Left ventricle myocardium superior (tissue), 1 donor: ENCODE results near the gene TRPC4. TPM values are rescaled to one million over a fixed set of nuclear protein-coding genes. Genes with fewer than 3 reads are reported as not detected.
"Not testable (repeated sequence)": the region's sequence is repeated elsewhere in the genome, so short reads cannot be mapped to it uniquely, and the experiment has no call there.

Experiments
- ATAC-seq: fragments of 200-7000 bp; cut with Tn5 transposase; one replicate; pipeline ENCODE4 v1.9.1; 2020; ENCODE audit warnings: mild to moderate bottlenecking, moderate library complexity
- DNase-seq: peaks from one replicate; pipeline ENCODE4 v3.0.0-alpha.2; 2020
- intact Hi-C: fragments of 100-400 bp; cut with micrococcal nuclease; formaldehyde crosslinking; loops from one replicate; pipeline ENCODE4 v1.11.0; 2022
- total RNA-seq: library from RNA; stranded (reverse); fragmentation: NEBNext Ultra II Directional; extraction: Animal tissue kit (Norgen Biotek cat#: 25700); gene quantifications from one replicate; pipeline ENCODE4 v1.2.1, GENCODE V29; 2021
- donor health status: DM: no; HTN: yes; CAD: no; lungs with severe emphysema.

The TRPC4 gene
- total RNA-seq, 1 donor from 2014 or later = 5.6 TPM

DNA sequence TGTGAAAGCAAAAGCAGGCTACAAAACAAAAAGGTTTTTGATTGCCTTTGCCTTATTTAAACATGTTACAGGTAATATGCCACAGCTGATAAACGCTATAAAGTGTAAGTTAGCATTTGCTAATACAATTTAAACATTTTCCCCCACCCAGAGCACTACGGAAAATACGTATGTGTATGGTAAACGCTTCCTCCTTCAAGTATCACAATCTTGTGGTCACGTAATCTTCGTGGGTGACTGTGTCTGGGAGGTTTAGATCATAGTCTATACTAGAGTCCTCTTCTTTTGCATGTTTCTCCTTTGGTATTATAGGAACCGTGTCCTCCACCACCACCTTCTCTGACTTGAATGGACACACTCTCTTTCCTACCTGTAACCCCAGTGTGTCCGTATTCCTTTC lies 232.9 kb downstream of the TRPC4 start:
- DNase-seq (no peak), ATAC-seq (no peak)
- intact Hi-C loops = no loop called here

DNA sequence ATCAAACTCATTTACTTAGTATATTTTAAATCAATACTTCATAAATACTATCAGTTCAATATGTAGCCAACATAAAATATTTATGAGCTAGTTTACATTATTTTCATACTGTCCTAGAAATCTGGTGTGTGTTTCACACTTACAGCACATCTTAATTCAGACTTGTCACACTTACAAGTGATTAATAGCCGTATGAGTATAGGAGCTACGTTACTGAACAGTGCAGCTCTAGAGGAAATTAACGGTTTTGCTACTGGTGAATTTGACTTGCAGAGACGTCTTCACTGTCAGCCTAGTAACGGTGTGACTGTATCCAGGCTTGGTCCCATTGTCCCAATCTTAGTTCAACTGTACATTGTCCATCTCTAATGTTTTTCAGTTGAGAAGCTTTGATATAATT lies 237.3 kb downstream of the TRPC4 start:
- intact Hi-C loops = no loop called here
- ATAC-seq (no peak), DNase-seq (no peak)

DNA sequence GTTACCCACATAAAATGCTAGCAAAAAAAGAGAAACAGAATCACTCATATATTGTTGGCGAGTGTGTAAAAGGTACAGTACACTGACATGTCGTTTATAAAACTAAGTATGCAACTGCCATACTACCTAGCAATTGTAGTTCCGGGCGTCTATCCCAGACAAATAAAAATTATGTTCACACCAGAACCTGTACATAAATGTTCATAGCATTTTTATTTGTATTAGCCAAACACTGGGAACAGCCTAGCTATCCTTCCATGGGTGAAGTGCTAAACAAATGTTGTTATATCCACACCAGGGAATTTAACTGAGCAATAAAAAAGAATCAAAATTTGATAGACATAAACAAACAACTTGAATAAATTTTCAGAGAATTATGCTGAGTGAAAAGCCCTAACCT lies 242.1 kb downstream of the TRPC4 start:
- ATAC-seq (no peak), DNase-seq (no peak)
- intact Hi-C loops = no loop called here

DNA sequence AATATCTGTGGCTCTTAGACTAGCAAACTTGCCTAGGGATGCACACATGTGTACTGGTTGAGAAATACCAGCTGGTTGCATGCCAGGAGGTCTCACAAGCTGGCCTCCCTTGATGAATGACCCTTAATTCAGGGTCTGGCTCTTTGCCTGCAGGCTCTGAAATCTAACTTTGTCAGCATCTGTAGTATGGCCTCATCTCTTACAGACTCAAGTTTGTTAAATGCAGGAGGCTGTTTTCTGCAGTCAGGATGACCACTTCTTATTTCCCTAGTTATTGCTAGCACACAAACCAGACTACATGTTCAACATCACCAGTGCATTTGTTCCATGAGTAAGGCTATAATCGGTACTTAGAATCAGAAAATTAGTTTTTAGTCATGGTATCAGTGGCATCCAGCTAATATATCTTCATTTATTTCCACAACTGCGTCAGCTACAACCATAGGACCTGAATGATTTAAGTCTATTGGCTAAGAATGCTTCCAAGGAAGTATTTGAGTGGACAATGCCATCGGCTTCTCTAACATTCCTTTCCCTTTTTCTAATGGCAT lies 247.7 kb downstream of the TRPC4 start:
- DNase-seq = no peak
- intact Hi-C loops = no loop called here
- ATAC-seq = no peak

DNA sequence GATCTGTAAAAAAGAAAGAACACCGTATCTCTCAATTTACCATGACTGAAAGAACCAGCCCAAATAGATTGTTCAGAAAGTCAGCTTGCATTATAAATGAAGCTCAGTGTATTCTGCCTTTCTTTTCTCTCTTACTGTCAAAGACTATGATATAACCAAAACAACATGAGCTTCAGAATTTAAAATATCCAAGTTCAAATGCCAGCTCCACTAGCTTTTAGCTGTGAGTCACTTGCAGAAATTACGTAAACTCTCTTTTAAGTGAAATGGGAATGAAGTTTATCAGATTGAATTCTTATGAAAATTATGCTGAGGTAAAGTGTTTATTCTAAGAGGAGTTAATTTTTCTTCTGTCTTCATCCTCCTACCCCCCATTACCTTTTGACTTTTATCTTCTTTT lies 251.0 kb downstream of the TRPC4 start:
- intact Hi-C loops = no loop called here
- no peak for DNase-seq

DNA sequence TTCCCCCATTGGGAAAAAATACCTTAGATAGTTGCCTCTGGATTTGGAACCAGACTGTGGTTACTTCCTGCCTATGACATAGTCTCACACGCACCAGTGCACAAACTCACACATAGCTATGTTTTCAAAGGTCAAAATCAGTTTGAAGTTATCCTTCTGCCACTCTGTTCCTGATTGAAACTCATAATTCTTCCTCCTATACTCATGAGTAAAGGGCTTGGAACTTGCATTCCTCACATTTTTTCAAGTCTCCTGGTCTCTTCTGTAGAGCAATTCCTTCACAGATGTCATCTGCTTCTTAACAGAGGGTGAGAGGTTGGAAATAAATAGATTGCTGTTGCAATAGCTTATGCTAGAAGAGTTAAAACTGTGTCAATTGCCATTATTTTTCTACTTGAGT lies 252.4 kb downstream of the TRPC4 start:
- intact Hi-C loops = no loop called here
- DNase-seq (no peak), ATAC-seq (no peak)

More for the DNA sequence above, 251.0 kb downstream of the TRPC4 start:
- no peak for ATAC-seq

DNA sequence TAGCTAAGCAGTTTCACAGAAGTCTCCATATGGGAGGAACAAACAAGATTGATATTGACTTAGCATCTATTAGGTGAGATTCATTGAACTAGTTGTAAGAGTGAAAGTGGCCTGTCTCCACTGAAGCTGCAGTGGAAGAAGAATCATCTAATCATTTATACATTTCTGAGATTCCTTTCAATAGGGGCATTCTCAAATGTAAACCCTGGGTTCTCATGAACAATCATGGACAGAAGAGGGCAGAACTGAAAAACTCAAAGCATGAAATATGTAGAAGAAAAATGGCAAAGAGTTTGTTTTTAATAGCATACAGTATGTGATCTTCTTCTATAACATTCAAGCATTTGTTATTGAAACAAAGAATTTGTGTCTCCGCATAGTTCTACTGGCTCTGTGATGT lies 253.4 kb downstream of the TRPC4 start:
- ATAC-seq = no peak
- intact Hi-C loops = no loop called here
- no peak for DNase-seq

DNA sequence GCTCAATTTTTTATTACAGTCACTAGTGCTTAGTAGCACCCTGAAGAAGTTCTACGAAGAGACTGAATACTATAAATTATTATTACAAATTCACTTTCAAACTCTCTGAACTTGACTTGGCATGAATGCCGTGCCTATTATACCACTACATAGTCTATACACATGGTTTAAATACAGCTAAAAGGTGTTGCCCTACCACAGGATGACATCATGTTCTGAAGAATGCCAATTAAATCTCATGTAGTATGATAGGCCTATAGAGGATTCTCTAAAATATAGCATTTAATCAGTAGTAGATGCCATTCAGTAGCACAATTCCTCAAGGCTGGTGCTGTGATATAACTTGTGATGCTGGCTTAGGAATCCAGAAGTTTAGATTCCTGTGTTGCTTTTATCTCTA lies 254.3 kb downstream of the TRPC4 start:
- no peak for ATAC-seq
- intact Hi-C loops = no loop called here
- DNase-seq = no peak

DNA sequence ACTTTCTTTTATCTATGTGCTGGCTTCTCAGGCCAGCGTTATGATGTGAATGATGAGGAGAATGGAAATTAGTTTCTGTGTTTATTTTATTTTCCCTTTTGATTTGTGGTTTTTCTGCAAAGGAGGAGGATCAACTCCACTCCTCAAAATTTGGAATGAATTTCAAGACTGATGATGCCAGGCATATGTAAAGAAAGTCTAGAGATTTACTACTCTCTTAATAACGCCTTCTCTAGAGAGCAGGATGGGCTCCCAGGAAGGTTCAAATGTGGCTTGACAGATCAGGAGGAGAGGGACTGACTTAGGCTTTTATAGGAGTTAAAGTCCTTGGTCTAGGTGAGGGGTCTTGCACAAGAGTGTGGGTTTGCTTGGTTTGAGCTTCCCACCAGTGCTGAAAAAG lies 255.9 kb downstream of the TRPC4 start:
- DNase-seq (no peak), ATAC-seq (no peak)
- intact Hi-C loops = no loop called here

DNA sequence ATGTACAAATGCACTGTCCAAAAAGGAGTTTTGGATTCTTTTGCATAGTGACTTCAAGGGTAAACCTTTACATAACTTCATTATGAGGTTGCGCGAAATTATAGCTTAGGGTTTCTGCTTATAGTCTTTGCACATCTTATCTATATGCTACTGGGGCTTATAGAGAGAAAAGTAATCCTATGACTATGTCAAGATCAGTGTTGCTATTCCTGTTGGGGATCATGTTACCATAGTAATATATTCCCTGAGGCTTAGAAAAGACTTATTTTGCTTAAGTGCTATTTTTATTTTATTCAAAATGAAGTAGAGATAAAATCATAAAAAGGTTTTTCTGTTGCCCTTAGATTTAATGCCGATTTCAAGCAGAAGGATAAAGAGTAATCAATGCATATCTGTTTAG lies 256.3 kb downstream of the TRPC4 start:
- ATAC-seq = no peak
- DNase-seq = no peak
- intact Hi-C loops = no loop called here

DNA sequence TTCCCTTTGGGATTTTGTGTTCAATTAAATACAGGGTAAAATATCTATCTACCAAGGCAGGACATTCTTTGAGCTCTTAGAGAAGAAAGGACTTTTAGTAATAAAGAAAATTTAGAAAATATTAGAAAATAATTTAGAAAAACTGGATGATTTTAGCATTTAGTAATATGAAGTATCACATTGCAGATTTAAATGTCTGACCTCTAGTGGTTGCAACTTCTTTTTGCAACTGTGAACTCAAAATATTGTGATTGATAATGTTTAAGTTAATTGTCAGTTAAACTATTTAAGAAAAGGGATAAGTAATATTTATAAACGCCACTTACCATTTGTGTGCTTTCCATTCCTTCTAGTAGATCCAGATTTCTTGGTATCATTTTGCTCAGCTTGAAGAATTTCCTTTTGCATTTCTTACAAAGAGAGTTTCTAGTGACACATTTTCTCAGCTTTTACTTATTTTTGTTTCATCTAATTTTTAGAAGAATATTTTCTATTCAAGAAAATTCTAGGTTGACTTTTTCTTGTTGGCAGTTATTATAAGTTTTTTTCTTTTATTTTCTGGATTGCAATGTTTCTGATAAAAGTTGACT lies 260.7 kb downstream of the TRPC4 start:
- intact Hi-C loops = no loop called here
- DNase-seq (no peak), ATAC-seq (no peak)

DNA sequence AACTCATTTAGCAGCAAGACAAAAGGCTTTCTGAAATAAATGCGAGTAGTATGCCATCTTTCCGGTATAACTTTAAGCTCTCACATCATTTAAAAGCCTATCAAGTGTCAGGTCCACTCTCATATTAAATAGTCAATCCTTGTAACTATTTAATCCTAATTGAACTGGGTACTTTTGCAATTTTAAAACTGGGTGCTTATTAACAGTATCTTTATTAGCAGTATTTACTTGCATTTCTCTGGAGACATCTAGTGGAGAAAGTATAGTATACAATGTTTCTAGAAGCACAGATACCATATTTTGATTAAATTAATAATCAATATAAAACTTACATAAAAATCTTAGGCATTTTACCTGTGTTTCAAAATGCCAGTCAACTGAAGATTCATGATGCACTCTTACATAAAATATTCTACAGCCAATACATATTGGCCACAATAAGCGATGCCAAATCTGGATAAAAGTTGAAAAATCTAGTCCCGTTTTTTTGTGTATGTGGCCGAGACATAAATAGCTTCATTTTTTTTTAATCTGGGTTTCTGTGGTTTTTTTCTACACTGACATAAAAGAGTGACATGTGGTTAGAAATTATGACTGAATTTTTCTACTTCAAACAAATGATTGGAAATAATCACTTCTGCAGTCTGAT lies 266.7 kb downstream of the TRPC4 start:
- intact Hi-C loops = loop anchor here (1.0 kb wide), 1 partner anchor 494 kb away; no protein-coding TSS in a partner anchor
- ATAC-seq (peak; percentile 39), DNase-seq (no peak)

DNA sequence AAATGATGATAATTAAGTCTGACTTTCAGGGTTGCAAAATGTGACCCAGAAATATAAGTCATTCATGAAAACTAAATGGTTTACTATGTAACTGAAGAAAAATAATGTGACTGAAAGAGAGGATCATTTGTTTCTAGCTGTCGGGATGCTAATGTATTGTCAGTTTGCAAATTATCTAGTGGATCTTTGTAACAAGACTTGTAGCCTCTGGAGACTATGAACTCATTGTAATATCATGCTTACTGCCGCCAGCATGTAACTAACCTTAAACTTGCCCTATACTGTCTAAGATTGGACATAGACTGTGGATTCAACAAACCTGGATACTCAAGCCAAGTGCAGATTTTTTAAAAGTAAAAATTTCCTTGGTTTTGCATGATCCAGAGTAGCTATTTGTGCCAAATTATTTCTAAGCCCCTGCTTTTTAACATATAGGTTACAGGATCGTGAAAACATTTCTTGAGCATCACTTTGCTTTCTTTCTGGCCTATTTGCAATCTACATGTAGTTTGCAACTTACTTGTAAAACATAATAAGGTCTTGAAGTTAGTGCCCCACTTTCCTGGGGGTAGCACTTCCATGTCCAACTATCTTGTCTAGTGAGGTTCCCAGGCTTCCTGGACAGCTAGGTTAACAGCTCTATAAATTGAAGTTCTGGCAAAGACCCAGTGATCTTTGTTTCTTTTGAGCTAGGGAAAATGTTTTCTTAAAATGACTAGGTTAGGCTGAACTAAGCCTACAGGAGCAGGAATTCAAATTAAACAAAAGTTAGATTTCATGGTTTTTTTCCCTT lies 267.7 kb downstream of the TRPC4 start:
- intact Hi-C loops = loop anchor here (1.0 kb wide), 1 partner anchor 493 kb away; no protein-coding TSS in a partner anchor
- no peak for ATAC-seq
- no peak for DNase-seq

DNA sequence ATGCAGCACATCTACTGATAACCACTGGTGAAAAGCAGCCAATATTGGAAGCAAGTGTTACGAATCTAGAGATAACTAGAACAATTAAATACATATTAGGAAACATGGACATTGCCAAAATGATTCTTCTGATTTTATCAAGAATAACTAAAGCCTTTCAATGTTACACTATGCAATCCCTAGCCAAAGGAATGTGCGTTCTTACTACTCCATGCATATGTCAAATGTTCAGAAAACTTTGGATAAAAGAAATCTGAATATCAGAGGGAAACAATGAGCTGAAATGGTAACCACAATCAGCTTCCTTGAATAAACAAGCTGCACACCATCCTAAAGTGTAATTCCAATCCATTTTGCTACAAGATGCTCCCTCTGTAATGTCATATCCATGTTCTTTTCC lies 270.1 kb downstream of the TRPC4 start:
- ATAC-seq (no peak), DNase-seq (no peak)
- intact Hi-C loops = no loop called here

DNA sequence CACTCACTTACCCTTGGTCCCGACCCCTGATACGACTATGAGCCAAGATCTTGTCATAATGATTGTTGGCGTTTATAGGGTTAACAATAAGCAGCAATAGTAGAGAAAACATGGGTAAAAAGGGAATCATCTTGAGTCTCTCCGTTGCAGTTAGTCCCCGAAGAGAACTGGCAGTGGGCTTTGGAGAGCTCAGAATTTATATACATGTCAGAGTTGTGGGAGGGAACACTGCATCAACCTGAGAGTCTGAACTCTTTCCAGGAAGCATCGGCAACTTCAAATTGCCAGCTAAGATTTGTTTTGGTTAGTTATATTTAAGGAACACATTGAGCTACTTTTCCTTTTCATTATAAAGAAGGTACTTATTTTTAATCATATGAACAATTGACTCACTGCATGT lies 271.0 kb downstream of the TRPC4 start, which contains the start of gene POSTN:
POSTN (minus strand) TSS at position 172 of the 400 bp plus-strand sequence; CDS start at position 130, 42 bp downstream.
- intact Hi-C loops = no loop called here
- no peak for ATAC-seq
- no peak for DNase-seq

DNA sequence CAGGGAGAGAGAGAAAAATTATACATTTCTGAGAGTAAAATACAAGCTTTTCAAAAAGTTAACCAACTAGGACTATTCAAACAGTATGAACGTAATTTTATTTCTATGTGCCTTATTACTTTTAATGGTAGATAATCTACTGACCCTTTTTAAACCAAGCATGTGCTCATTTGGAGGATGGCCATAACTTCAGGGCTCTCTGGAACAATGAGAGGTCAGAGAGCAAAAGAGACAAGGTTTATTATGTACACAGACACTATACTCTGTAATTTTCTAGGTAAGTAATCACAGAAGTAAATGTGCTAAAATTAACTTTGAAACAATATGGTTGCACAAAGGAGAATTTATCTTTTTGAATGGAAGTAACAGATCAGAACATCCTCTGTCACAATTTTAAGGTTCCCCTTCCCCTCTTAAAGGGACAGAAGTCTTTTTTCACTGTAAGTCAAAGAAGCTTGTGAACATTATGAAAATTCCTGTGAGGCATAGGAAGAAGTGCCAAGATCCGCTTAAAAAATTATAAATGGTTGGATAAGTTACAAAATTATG lies 272.0 kb downstream of the TRPC4 start:
- DNase-seq (no peak), ATAC-seq (no peak)
- intact Hi-C loops = no loop called here

DNA sequence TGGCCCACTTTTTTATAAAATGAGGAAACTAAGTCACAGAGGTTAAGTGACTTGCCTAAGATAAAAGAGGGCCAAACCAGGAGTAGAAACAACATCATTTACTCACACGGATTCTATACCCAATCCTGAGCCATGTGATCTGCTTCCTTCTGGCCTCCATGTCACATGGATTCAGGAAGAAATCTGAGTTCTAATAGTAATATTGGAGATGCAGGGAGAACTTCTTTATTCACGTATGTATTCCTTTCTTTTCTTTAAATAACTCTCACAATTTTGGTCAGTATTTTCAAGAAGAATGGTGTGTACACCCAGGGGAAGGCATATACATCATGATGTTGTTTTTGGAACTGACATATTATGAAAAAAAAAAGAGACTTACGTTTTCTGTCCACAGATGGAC lies 272.8 kb downstream of the TRPC4 start:
- no peak for ATAC-seq
- intact Hi-C loops = no loop called here
- DNase-seq = no peak

DNA sequence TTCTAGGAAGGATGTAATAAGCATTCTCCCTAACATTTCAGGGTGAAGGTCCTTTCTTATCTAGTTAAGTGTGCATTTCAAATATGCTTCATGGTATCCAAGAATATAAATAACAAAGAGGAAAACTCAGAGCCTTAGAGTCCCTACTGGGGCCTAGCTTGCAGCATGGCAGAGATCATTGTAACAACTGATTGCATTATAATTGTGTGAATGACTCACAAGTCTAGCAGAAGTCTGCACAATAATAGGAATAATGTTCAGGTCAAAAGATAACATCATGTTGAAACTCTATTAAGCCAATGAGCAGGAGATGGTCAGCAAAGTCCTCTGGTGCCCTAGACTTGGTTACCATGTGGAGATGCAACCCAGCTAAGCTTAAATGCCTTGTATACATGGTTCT lies 274.4 kb downstream of the TRPC4 start:
- ATAC-seq = no peak
- intact Hi-C loops = no loop called here
- DNase-seq = no peak

DNA sequence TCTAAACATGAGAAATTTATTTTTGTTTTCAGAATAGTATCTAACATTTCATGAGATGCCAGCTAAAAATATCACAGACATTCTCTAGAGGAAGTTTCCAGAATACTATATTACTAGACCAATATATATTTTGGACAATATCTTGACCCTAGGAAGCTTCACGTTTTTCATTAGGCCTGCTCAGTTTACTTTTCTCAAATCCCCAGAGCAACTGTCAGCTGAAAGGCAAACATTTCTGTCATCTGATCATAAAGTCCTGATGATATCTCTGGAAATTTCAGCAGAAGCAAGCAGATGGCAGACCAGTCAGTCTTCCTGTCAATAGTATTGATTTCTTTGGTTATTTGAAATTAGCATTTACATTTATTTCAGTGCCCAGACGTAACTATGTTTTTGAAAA lies 275.0 kb downstream of the TRPC4 start:
- intact Hi-C loops = no loop called here
- no peak for ATAC-seq
- DNase-seq = no peak

DNA sequence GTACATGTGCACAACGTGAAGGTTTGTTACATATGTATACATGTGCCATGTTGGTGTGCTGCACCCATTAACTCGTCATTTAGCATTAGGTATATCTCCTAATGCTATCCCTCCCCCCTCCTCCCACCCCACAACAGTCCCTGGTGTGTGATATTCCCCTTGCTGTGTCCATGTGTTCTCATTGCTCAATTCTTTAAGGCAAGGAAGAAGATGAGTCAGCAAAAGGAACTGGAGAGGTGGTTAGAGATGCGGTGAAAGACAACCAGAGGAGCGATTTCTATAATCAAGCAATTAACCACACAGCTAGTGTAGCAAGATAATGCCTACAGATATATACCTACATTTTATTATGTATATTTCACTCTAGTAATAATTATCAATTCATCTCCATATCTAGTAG lies 280.2 kb downstream of the TRPC4 start:
- ATAC-seq, intact Hi-C loops, DNase-seq: not testable (repeated sequence)
